ENCODE measurements around the gene TMEM107.

DNA sequence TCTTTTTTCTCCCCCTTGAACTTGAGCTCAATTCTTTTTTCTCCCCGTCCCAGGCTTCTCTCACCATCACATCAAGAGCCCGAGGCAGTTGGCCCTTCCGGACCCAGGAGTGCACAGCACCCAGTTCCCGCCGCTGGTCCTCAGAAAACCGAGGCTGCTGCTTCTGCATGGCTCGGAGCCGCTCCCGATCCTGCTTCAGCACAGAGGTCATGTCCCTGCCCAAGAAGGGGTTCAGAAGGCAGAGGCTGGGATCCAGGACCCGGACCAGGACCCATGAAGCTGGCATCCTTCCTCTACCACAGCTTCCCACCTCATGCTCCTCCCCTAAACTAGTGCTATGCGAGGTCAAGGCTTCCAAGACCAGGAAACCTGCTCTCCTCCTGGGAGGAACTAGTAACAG, 34.4 kb downstream of the TMEM107 start:
- TF ChIP-seq, protein P1, sequence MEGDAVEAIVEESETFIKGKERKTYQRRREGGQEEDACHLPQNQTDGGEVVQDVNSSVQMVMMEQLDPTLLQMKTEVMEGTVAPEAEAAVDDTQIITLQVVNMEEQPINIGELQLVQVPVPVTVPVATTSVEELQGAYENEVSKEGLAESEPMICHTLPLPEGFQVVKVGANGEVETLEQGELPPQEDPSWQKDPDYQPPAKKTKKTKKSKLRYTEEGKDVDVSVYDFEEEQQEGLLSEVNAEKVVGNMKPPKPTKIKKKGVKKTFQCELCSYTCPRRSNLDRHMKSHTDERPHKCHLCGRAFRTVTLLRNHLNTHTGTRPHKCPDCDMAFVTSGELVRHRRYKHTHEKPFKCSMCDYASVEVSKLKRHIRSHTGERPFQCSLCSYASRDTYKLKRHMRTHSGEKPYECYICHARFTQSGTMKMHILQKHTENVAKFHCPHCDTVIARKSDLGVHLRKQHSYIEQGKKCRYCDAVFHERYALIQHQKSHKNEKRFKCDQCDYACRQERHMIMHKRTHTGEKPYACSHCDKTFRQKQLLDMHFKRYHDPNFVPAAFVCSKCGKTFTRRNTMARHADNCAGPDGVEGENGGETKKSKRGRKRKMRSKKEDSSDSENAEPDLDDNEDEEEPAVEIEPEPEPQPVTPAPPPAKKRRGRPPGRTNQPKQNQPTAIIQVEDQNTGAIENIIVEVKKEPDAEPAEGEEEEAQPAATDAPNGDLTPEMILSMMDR (IDR thresholded peaks at IDR 0.05) = no peak
- TF ChIP-seq ZNF232 (CRISPR knock-in tag; IDR thresholded peaks at IDR 0.05) (no peak), CREM (CRISPR knock-in tag; IDR thresholded peaks at IDR 0.05) (no peak), SMAD3 (CRISPR knock-in tag; IDR thresholded peaks at IDR 0.05; ENCODE audit: borderline replicate concordance) (no peak), CBFB (CRISPR knock-in tag; IDR thresholded peaks at IDR 0.05; ENCODE audit: low read depth) (no peak), ETV6 (CRISPR knock-in tag; IDR thresholded peaks at IDR 0.05) (no peak), ZNF263 (CRISPR knock-in tag; IDR thresholded peaks at IDR 0.05; ENCODE audit: low read depth) (no peak), ZNF121 (CRISPR knock-in tag; IDR thresholded peaks at IDR 0.05) (no peak)
- TF ChIP-seq, protein P2, sequence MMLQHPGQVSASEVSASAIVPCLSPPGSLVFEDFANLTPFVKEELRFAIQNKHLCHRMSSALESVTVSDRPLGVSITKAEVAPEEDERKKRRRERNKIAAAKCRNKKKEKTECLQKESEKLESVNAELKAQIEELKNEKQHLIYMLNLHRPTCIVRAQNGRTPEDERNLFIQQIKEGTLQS (CRISPR knock-in tag; conservative IDR thresholded peaks at IDR 0.05) = no peak
- TF ChIP-seq, protein P3, sequence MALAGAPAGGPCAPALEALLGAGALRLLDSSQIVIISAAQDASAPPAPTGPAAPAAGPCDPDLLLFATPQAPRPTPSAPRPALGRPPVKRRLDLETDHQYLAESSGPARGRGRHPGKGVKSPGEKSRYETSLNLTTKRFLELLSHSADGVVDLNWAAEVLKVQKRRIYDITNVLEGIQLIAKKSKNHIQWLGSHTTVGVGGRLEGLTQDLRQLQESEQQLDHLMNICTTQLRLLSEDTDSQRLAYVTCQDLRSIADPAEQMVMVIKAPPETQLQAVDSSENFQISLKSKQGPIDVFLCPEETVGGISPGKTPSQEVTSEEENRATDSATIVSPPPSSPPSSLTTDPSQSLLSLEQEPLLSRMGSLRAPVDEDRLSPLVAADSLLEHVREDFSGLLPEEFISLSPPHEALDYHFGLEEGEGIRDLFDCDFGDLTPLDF (CRISPR knock-in tag; IDR thresholded peaks at IDR 0.05) = no peak
- TF ChIP-seq, protein P4, sequence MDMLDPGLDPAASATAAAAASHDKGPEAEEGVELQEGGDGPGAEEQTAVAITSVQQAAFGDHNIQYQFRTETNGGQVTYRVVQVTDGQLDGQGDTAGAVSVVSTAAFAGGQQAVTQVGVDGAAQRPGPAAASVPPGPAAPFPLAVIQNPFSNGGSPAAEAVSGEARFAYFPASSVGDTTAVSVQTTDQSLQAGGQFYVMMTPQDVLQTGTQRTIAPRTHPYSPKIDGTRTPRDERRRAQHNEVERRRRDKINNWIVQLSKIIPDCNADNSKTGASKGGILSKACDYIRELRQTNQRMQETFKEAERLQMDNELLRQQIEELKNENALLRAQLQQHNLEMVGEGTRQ (CRISPR knock-in tag; IDR thresholded peaks at IDR 0.05) = no peak

Data from WTC11 (cell line).